Activated CD4-positive, alpha-beta T cell treated with anti-CD3 and anti-CD28 coated beads, Interleukin-2, Interleukin-4, amounts not matched to agents 100 ng/mL and 50 ng/mL, durations not matched to agents 16 hours and 8 hours (primary cell): ENCODE data around the gene HMGCS1.
"Not testable (repeated sequence)": the region's sequence is repeated elsewhere in the genome, so short reads cannot be mapped to it uniquely, and the experiment has no call there.

ENCODE experiments used
- DNase-seq: peaks from one replicate; pipeline ENCODE4 v3.0.0-alpha.2; 2020; ENCODE audit warnings: low spot score

Gene HMGCS1

GRCh38 chr5:43313035-43313853, at the start of gene HMGCS1:
Gene HMGCS1, minus strand, starts transcription at chr5:43313412. Its CDS starts 14,447 bp downstream, at chr5:43298965.
- DNase-seq, result peak; percentile 100

- no peak for DNase-seq
These were observed 45.5 kb upstream of the HMGCS1 start for GRCh38 chr5:43358726-43359125.

- DNase-seq, result no peak
These were observed 45.1 kb upstream of the HMGCS1 start for GRCh38 chr5:43358301-43358700.

GRCh38 chr5:43357878-43358281, 44.7 kb upstream of the HMGCS1 start:
- DNase-seq, result no peak

GRCh38 chr5:43357067-43357466, 43.9 kb upstream of the HMGCS1 start:
- DNase-seq, result no peak

GRCh38 chr5:43354774-43355173, 41.6 kb upstream of the HMGCS1 start:
- DNase-seq, result no peak

GRCh38 chr5:43353668-43354067, 40.5 kb upstream of the HMGCS1 start:
- DNase-seq, result no peak

GRCh38 chr5:43352915-43353314, 39.7 kb upstream of the HMGCS1 start:
- no peak for DNase-seq

GRCh38 chr5:43352131-43352530, 38.9 kb upstream of the HMGCS1 start:
- DNase-seq, result no peak

GRCh38 chr5:43348861-43349363, 35.7 kb upstream of the HMGCS1 start:
- DNase-seq, result no peak

GRCh38 chr5:43348207-43348606, 35.0 kb upstream of the HMGCS1 start:
- no peak for DNase-seq

- DNase-seq, result no peak
These were observed 25.6 kb upstream of the HMGCS1 start for GRCh38 chr5:43338862-43339261.

- DNase-seq, result peak; percentile 72
These were observed 22.9 kb upstream of the HMGCS1 start for GRCh38 chr5:43336159-43336558.

- no peak for DNase-seq
These were observed 22.5 kb upstream of the HMGCS1 start for GRCh38 chr5:43335681-43336080.

- no peak for DNase-seq
These were observed 19.2 kb upstream of the HMGCS1 start for GRCh38 chr5:43332401-43332800.

- not testable (repeated sequence) for DNase-seq
These were observed 12.4 kb upstream of the HMGCS1 start for GRCh38 chr5:43325624-43326023.

GRCh38 chr5:43323488-43323887, 10.3 kb upstream of the HMGCS1 start:
- not testable (repeated sequence) for DNase-seq

GRCh38 chr5:43320846-43321245, 7.6 kb upstream of the HMGCS1 start:
- DNase-seq, result no peak

- DNase-seq, result no peak
These were observed 3.2 kb upstream of the HMGCS1 start for GRCh38 chr5:43316421-43316820.

- peak; percentile 61 for DNase-seq
These were observed 2.5 kb upstream of the HMGCS1 start for GRCh38 chr5:43315682-43316081.

- DNase-seq, result peak; percentile 92
These were observed 2.1 kb upstream of the HMGCS1 start for GRCh38 chr5:43315263-43315662.

- DNase-seq, result no peak
These were observed 1.5 kb upstream of the HMGCS1 start for GRCh38 chr5:43314724-43315123.

GRCh38 chr5:43313854-43314457, 744 bp upstream of the HMGCS1 start:
- DNase-seq, result no peak

- DNase-seq, result no peak
These were observed 545 bp downstream of the HMGCS1 start for GRCh38 chr5:43312699-43313034.
